Epidermal melanocyte (primary cell): Measurements from ENCODE around the gene CYP39A1.
"Not testable (repeated sequence)": the region's sequence is repeated elsewhere in the genome, so short reads cannot be mapped to it uniquely, and the experiment has no call there.

Experiments used
- DNase-seq: peaks from one replicate; pipeline ENCODE4 v3.0.0; 2011; ENCODE audit warnings: low spot score; ENCODE audit not compliant: insufficient read length

The CYP39A1 gene

GRCh38 chr6:46648869-46649492 is 3.6 kb downstream of the CYP39A1 start:
- no peak for DNase-seq

- DNase-seq, result not testable (repeated sequence)
Observed at GRCh38 chr6:46648108-46648507, 4.5 kb downstream of the CYP39A1 start.

GRCh38 chr6:46645265-46645664 is 7.4 kb downstream of the CYP39A1 start:
- DNase-seq, result no peak

GRCh38 chr6:46642928-46643751 is 9.5 kb downstream of the CYP39A1 start:
- DNase-seq, result no peak

- DNase-seq, result no peak
Observed at GRCh38 chr6:46638650-46639049, 14.0 kb downstream of the CYP39A1 start.

- no peak for DNase-seq
Observed at GRCh38 chr6:46637933-46638332, 14.7 kb downstream of the CYP39A1 start.

- DNase-seq, result no peak
Observed at GRCh38 chr6:46637145-46637544, 15.5 kb downstream of the CYP39A1 start.

GRCh38 chr6:46635462-46635861 is 17.2 kb downstream of the CYP39A1 start:
- DNase-seq, result no peak

GRCh38 chr6:46632053-46632452 is 20.6 kb downstream of the CYP39A1 start:
- no peak for DNase-seq

- DNase-seq, result no peak
Observed at GRCh38 chr6:46629691-46630090, 22.9 kb downstream of the CYP39A1 start.

- DNase-seq, result peak; percentile 18
Observed at GRCh38 chr6:46628976-46629375, 23.6 kb downstream of the CYP39A1 start.

GRCh38 chr6:46628498-46628897 is 24.1 kb downstream of the CYP39A1 start:
- no peak for DNase-seq

GRCh38 chr6:46626976-46627375 is 25.6 kb downstream of the CYP39A1 start:
- no peak for DNase-seq

GRCh38 chr6:46626228-46626909 is 26.2 kb downstream of the CYP39A1 start:
- no peak for DNase-seq

- DNase-seq, result no peak
Observed at GRCh38 chr6:46618726-46619125, 33.9 kb downstream of the CYP39A1 start.

GRCh38 chr6:46612645-46613044 is 40.0 kb downstream of the CYP39A1 start:
- DNase-seq, result no peak

GRCh38 chr6:46610862-46611553 is 41.6 kb downstream of the CYP39A1 start:
- DNase-seq, result no peak

GRCh38 chr6:46606338-46606737 is 46.3 kb downstream of the CYP39A1 start:
- DNase-seq, result no peak

GRCh38 chr6:46605091-46605797 is 47.4 kb downstream of the CYP39A1 start:
- no peak for DNase-seq

GRCh38 chr6:46598215-46598614 is 54.4 kb downstream of the CYP39A1 start:
- DNase-seq, result no peak

GRCh38 chr6:46592740-46593139 is 59.9 kb downstream of the CYP39A1 start:
- no peak for DNase-seq
